Testis (tissue), 2 donors: ENCODE measurements around the gene NDUFA13.

Experiments
- CTCF ChIP-seq, 3 experiments: fragments of 450-650 bp in 2 of 3; fragments of 200-600 bp in 1 of 3; sonication (generic) in 1 of 3; IDR thresholded peaks; one replicate each; pipeline ENCODE4 v1.5.1; 2016 to 2019; ENCODE audit warnings: antibody characterized with exemption in 3 of 3, mild to moderate bottlenecking in 2 of 3, moderate library complexity in 1 of 3
- POLR2A ChIP-seq: fragments of 450-650 bp; IDR thresholded peaks from one replicate; pipeline ENCODE4 v1.6.1; 2017; ENCODE audit warnings: antibody characterized with exemption, mild to moderate bottlenecking, moderate library complexity

- TF ChIP-seq CTCF (IDR thresholded peaks at IDR 0.05) (no peak), POLR2A (no peak)
These were observed at the start of gene NDUFA13 for GRCh38 chr19:19515642-19516519.
